Measurements from ENCODE around the gene NF2.
"Not testable (repeated sequence)": the region's sequence is repeated elsewhere in the genome, so short reads cannot be mapped to it uniquely, and the experiment has no call there.

Gene NF2

DNA sequence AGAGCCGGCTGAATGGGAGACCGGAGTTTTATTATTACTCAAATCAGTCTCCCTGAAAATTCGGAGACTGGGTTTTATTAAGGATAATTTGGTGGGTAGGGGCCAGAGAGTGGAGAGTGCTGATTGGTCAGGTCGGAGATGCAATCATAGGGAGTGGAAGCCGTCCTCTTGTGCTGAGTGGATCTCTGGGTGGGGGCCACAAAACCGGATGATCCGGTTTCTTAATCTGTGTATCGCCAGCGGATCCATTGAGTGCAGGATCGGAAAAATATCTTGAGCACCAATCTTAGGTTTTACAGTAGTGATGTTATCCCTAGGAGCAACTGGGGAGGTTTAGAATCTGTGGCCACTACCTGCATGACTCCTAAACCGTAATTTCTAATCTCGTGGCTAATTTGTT lies 21.6 kb upstream of the NF2 start:
- Histone ChIP-seq H3K9ac (ENCODE audit: insufficient read length, low read depth) (peak overlapping the region; percentile 50), H3K36me3 (ENCODE audit: insufficient read depth, insufficient read length, low read length) (peaks cover 14% of the 10 kb centered on the region), H3K27me3 (ENCODE audit: insufficient read depth, insufficient read length) (no peaks in the 10 kb centered on the region), H3K4me1 (ENCODE audit: insufficient read depth, insufficient read length) (peaks cover 6% of the 10 kb centered on the region), H3K9me3 (ENCODE audit: insufficient read depth, low read length) (no peaks in the 10 kb centered on the region), H3K4me3 (ENCODE audit: insufficient read length, low read depth) (peak overlapping the region; percentile 24)
- TF ChIP-seq SUZ12 (IDR thresholded peaks at IDR 0.05; ENCODE audit: extremely low read depth, insufficient read depth, insufficient read length) (no peak), YY1 (IDR thresholded peaks at IDR 0.05; ENCODE audit: insufficient read depth, insufficient read length) (no peak), ZNF274 (IDR thresholded peaks at IDR 0.05; ENCODE audit: low read depth, low read length) (no peak)
- no peak for DNase-seq (ENCODE audit: low read depth, low spot score)

DNA sequence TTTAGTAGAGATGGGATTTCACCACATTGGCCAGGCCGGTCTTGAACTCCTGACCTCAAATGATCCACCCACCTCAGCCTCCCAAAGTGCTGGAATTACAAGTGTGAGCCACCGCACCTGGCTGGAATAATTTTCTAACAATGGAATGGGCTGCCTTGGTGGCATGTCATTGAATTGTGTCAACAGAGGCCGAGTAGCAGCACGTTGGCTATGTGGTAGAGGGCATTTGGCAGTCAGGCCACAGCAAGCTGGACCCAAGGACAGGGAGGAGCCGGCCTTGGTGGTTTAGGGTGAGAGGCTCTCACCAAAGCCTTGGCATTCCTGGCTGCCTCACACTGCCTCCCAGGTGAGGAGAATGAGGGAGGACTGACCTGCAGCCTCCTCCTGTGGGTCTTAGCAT lies 18.5 kb upstream of the NF2 start:
- H3K36me3 ChIP-seq (ENCODE audit: insufficient read depth, insufficient read length, low read length): peaks cover under 1% of the 10 kb centered on the region
- no peaks in the 10 kb centered on the region for H3K27me3 ChIP-seq (ENCODE audit: insufficient read depth, insufficient read length)
- no peaks in the 10 kb centered on the region for H3K9me3 ChIP-seq (ENCODE audit: insufficient read depth, low read length)
- peaks cover 3% of the 10 kb centered on the region for H3K4me1 ChIP-seq (ENCODE audit: insufficient read depth, insufficient read length)
- DNase-seq (ENCODE audit: low read depth, low spot score): no peak
- H3K4me3 ChIP-seq (ENCODE audit: insufficient read length, low read depth): no peak overlapping the region
- no peak overlapping the region for H3K9ac ChIP-seq (ENCODE audit: insufficient read length, low read depth)
- TF ChIP-seq SUZ12 (IDR thresholded peaks at IDR 0.05; ENCODE audit: extremely low read depth, insufficient read depth, insufficient read length): no peak
- no peak for TF ChIP-seq ZNF274 (IDR thresholded peaks at IDR 0.05; ENCODE audit: low read depth, low read length)
- TF ChIP-seq YY1 (IDR thresholded peaks at IDR 0.05; ENCODE audit: insufficient read depth, insufficient read length): no peak

GRCh38 chr22:29586193-29586705 lies 17.2 kb upstream of the NF2 start:
- H3K4me3 ChIP-seq (ENCODE audit: insufficient read length, low read depth); DNase-seq (ENCODE audit: low read depth, low spot score); H3K27me3 ChIP-seq (ENCODE audit: insufficient read depth, insufficient read length); H3K9me3 ChIP-seq (ENCODE audit: insufficient read depth, low read length); H3K36me3 ChIP-seq (ENCODE audit: insufficient read depth, insufficient read length, low read length); H3K4me1 ChIP-seq (ENCODE audit: insufficient read depth, insufficient read length); H3K9ac ChIP-seq (ENCODE audit: insufficient read length, low read depth): not testable (repeated sequence)

DNA sequence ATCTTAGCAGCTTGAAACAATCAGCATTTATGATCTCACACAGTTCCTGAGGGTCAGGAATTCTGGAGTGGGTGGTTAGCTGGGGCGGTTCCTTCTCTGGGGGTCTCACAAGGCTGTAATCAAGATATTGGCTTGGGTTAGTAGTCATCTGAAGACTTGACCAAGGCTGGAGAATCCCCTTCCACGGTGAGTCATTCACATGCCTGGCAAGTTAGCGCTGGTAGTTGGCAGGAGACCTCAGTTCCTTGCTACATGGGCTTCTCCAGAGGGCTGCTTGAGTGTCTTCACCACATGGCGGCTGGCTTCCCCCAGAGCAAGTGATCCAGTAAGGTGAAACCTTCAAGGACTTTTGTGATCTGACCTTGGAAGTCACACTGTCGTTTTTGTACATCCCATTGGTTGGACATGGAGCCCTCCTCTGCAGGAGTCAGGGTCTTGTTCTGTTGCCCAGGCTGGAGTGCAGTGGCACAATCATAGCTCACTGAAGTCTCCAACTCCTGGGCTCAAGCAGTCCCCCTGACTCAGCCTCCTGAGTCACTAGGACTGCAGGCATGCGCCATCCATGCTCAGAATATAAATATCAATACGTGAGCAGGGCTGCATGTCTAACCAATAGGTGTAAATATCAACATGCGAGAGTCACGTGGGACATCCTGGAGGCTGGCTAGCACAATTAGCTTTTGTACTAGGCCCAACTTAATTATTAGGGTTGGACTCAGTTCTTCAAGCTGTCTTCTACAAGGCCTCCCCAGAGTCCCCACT lies 15.3 kb upstream of the NF2 start:
- no peak for TF ChIP-seq YY1 (IDR thresholded peaks at IDR 0.05; ENCODE audit: insufficient read depth, insufficient read length)
- no peak overlapping the region for H3K9ac ChIP-seq (ENCODE audit: insufficient read length, low read depth)

DNA sequence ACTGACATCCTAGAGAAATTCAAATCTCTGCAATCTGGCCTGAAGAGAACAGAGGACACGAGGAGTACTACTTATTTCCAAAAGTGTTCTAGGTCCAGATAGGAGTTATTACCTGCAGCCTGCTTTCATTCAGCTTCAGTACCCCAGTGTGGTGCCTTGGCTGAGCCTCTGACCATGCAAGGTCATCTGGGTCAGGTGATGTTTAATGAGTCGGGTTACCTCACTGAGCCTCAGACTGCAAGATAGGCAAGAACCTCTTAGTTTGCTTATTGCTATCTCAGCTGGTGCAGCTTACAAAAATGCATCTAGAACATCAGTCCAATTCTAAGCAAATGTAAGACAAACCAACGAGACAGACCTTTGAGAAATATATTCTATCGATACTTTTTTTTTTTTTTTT lies 9.5 kb upstream of the NF2 start:
- H3K36me3 ChIP-seq (ENCODE audit: insufficient read depth, insufficient read length, low read length): no peaks in the 10 kb centered on the region
- H3K9ac ChIP-seq (ENCODE audit: insufficient read length, low read depth): no peak overlapping the region
- H3K4me3 ChIP-seq (ENCODE audit: insufficient read length, low read depth): no peak overlapping the region
- no peaks in the 10 kb centered on the region for H3K4me1 ChIP-seq (ENCODE audit: insufficient read depth, insufficient read length)
- no peaks in the 10 kb centered on the region; the same call in 1 of the 2 replicates for H3K9me3 ChIP-seq (ENCODE audit: insufficient read depth, low read length)
- TF ChIP-seq SUZ12 (IDR thresholded peaks at IDR 0.05; ENCODE audit: extremely low read depth, insufficient read depth, insufficient read length) (no peak), YY1 (IDR thresholded peaks at IDR 0.05; ENCODE audit: insufficient read depth, insufficient read length) (no peak), ZNF274 (IDR thresholded peaks at IDR 0.05; ENCODE audit: low read depth, low read length) (no peak)
- H3K27me3 ChIP-seq (ENCODE audit: insufficient read depth, insufficient read length): no peaks in the 10 kb centered on the region
- no peak for DNase-seq (ENCODE audit: low read depth, low spot score)

More for the DNA sequence above, 15.3 kb upstream of the NF2 start:
- no peak for DNase-seq (ENCODE audit: low read depth, low spot score)
- Histone ChIP-seq H3K4me3 (ENCODE audit: insufficient read length, low read depth) (no peak overlapping the region), H3K4me1 (ENCODE audit: insufficient read depth, insufficient read length) (no peaks in the 10 kb centered on the region), H3K27me3 (ENCODE audit: insufficient read depth, insufficient read length) (no peaks in the 10 kb centered on the region), H3K9me3 (ENCODE audit: insufficient read depth, low read length) (no peaks in the 10 kb centered on the region), H3K36me3 (ENCODE audit: insufficient read depth, insufficient read length, low read length) (no peaks in the 10 kb centered on the region)

DNA sequence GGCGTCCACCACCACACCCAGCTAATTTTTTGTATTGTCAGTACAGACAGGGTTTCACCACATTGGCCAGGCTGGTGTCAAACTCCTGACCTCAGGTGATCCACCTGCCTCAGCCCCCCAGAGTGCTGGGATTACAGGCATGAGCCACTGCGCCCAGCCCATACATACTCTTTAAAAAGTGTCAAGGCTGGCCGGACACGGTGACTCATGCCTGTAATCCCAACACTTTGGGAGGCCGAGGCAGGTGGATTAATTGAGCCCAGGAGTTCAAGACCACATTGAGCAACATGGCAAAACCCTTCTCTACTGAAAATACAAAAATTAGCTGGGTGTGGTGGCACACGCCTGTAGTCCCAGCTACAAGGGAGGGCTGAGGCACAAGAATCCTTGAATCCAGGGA lies 9.0 kb upstream of the NF2 start:
- H3K4me1 ChIP-seq (ENCODE audit: insufficient read depth, insufficient read length); H3K4me3 ChIP-seq (ENCODE audit: insufficient read length, low read depth); H3K9ac ChIP-seq (ENCODE audit: insufficient read length, low read depth); DNase-seq (ENCODE audit: low read depth, low spot score); H3K27me3 ChIP-seq (ENCODE audit: insufficient read depth, insufficient read length); H3K9me3 ChIP-seq (ENCODE audit: insufficient read depth, low read length); H3K36me3 ChIP-seq (ENCODE audit: insufficient read depth, insufficient read length, low read length): not testable (repeated sequence)

GRCh38 chr22:29596408-29596807 lies 7.0 kb upstream of the NF2 start:
- DNase-seq (ENCODE audit: low read depth, low spot score): no peak
- H3K27me3 ChIP-seq (ENCODE audit: insufficient read depth, insufficient read length): no peaks in the 10 kb centered on the region
- H3K9me3 ChIP-seq (ENCODE audit: insufficient read depth, low read length): no peaks in the 10 kb centered on the region; the same call in 1 of the 2 replicates
- TF ChIP-seq ZNF274 (IDR thresholded peaks at IDR 0.05; ENCODE audit: low read depth, low read length) (no peak), SUZ12 (IDR thresholded peaks at IDR 0.05; ENCODE audit: extremely low read depth, insufficient read depth, insufficient read length) (no peak), YY1 (IDR thresholded peaks at IDR 0.05; ENCODE audit: insufficient read depth, insufficient read length) (no peak)
- H3K9ac ChIP-seq (ENCODE audit: insufficient read length, low read depth): no peak overlapping the region
- H3K36me3 ChIP-seq (ENCODE audit: insufficient read depth, insufficient read length, low read length): no peaks in the 10 kb centered on the region
- no peak overlapping the region for H3K4me3 ChIP-seq (ENCODE audit: insufficient read length, low read depth)
- no peaks in the 10 kb centered on the region for H3K4me1 ChIP-seq (ENCODE audit: insufficient read depth, insufficient read length)

GRCh38 chr22:29597871-29598683 lies 5.4 kb upstream of the NF2 start:
- not testable (repeated sequence) for H3K9ac ChIP-seq (ENCODE audit: insufficient read length, low read depth); H3K4me3 ChIP-seq (ENCODE audit: insufficient read length, low read depth); H3K27me3 ChIP-seq (ENCODE audit: insufficient read depth, insufficient read length); DNase-seq (ENCODE audit: low read depth, low spot score); H3K36me3 ChIP-seq (ENCODE audit: insufficient read depth, insufficient read length, low read length); H3K9me3 ChIP-seq (ENCODE audit: insufficient read depth, low read length); H3K4me1 ChIP-seq (ENCODE audit: insufficient read depth, insufficient read length)

Measured in NT2/D1 (cell line).